ENCODE measurements around the gene TBCK.
"Not testable (repeated sequence)": the region's sequence is repeated elsewhere in the genome, so short reads cannot be mapped to it uniquely, and the experiment has no call there.

Gene TBCK

DNA sequence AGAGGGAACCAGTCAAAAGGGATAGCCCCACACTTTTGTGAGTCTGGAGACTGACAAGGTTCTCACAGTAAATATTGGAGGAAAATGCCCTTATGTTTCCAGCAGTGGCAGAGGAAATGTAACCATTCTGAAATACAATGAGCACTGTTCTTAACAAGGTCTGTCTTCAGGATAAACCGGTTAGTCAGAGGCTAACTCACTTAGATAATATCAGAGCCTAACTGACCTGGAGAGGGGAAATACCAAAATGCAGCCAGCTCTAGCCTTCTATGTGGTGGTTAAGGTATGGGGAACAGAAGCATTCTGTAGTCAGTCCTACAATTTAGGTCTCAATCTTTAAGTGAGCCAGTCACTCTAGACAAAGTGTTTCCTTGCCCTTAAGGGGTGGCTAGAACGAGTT, 70.8 kb downstream of the TBCK start:
- no peak overlapping the region for H3K4me3 ChIP-seq (ENCODE audit: low read depth, low read length)
- TF ChIP-seq, protein P1, sequence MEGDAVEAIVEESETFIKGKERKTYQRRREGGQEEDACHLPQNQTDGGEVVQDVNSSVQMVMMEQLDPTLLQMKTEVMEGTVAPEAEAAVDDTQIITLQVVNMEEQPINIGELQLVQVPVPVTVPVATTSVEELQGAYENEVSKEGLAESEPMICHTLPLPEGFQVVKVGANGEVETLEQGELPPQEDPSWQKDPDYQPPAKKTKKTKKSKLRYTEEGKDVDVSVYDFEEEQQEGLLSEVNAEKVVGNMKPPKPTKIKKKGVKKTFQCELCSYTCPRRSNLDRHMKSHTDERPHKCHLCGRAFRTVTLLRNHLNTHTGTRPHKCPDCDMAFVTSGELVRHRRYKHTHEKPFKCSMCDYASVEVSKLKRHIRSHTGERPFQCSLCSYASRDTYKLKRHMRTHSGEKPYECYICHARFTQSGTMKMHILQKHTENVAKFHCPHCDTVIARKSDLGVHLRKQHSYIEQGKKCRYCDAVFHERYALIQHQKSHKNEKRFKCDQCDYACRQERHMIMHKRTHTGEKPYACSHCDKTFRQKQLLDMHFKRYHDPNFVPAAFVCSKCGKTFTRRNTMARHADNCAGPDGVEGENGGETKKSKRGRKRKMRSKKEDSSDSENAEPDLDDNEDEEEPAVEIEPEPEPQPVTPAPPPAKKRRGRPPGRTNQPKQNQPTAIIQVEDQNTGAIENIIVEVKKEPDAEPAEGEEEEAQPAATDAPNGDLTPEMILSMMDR (conservative IDR thresholded peaks at IDR 0.05; ENCODE audit: low read depth, low read length) = no peak
- no peak for DNase-seq (ENCODE audit: low read depth)

DNA sequence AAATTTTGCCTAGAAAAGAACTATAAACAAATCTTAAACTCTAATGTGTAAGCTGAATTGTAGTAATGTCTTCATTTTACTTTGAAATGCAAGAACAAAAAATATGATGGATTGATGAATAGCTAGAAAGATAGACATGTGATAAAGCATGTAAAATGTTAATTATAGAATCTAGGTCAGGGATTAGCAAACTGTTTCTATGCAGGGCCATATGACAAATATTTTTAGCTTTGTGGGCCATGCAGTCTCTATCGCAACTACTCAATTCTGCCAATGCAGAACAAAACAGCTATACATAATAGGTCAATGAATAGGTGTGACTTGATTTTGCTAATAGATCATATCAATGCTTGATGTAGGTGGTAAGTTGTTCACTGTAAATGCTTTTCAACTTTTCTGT, 75.3 kb downstream of the TBCK start:
- no peak for DNase-seq (ENCODE audit: low read depth)
- H3K4me3 ChIP-seq (ENCODE audit: low read depth, low read length) = no peak overlapping the region
- TF ChIP-seq, protein P1 (conservative IDR thresholded peaks at IDR 0.05; ENCODE audit: low read depth, low read length) = no peak

DNA sequence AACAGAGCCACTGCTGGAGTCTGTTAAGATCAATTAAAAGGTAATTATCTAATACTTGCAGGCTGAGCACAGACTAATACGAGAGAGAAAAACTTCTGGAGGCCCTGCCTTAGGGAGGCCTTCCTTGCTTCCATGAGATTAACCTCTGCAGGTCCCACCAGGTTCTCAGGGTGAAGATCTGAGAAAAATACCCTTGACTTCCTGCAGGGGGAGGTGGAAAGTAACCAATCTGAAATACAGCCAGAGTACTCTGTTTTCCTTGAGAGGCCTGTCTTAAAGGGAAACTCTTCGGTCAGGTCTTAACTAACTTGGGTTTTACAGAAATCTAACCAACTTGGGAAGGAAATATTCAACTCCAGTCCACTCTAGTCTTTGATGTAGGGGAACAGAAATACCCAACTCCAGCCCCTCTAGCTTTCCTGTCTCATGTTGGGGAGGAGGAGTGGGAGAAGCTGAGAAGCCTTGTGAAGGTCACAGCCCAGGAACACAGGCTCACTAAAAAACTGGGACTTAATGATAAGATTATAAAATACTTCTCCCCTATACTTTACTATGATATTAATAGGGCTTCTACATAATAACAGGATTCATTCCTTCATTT, 77.1 kb downstream of the TBCK start:
- no peak overlapping the region for H3K4me3 ChIP-seq (ENCODE audit: low read depth, low read length)
- TF ChIP-seq, protein P1 (conservative IDR thresholded peaks at IDR 0.05; ENCODE audit: low read depth, low read length) = peak; percentile 77
- peak; percentile 71 for DNase-seq (ENCODE audit: low read depth)

DNA sequence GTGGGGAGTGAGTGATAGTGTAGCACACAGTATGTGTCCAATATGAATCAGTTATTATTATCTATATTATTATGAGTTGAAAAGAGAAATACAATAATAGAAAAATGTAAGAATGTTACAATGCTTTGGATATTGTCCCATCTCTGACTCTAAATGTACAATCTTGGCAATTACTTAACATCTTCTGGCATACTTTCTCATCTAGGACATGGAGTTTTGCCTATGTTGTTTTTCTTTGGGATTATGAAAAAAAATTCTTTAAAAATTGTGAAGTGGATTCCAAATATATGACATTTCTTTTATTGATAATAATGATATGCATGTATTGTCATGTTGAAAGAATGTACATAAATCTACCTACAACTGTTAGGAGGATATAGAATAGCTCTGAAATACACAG, 84.1 kb downstream of the TBCK start:
- TF ChIP-seq, protein P1 (conservative IDR thresholded peaks at IDR 0.05; ENCODE audit: low read depth, low read length) = no peak
- no peak for DNase-seq (ENCODE audit: low read depth)
- no peak overlapping the region for H3K4me3 ChIP-seq (ENCODE audit: low read depth, low read length)

DNA sequence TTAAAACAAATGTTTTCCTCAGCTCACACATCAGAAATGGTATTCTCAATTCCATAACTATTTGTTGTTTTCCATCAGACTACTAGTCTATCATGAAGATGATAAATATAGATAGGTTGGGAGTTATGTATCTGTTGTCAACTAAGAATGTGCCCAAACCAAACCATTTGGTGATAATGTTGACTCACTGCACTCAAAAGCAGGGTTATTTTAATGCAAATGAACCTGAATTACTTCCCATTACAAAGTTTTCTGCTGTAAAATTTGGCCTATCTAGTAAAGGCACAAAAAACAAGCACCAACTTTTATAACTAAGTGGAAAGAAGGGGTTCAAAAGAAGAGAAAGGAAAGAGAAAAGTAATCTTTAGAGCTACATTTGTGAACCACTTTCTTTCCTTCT, 93.5 kb downstream of the TBCK start:
- TF ChIP-seq, protein P1 (conservative IDR thresholded peaks at IDR 0.05; ENCODE audit: low read depth, low read length) = no peak
- H3K4me3 ChIP-seq (ENCODE audit: low read depth, low read length) = no peak overlapping the region
- DNase-seq (ENCODE audit: low read depth) = no peak

DNA sequence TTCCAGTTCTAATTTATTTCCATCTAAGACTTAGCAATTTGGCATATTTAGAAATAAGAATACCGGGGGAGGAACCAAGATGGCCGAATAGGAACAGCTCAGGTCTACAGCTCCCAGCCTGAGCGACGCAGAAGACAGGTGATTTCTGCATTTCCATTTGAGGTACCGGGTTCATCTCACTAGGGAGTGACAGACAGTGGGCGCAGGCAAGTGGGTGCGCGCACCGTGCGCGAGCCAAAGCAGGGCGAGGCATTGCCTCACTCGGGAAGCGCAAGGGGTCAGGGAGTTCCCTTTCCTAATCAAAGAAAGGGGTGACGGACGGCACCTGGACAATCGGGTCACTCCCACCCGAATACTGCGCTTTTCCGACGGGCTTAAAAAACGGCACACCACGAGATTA, 102.7 kb downstream of the TBCK start:
- not testable (repeated sequence) for H3K4me3 ChIP-seq (ENCODE audit: low read depth, low read length); DNase-seq (ENCODE audit: low read depth)

DNA sequence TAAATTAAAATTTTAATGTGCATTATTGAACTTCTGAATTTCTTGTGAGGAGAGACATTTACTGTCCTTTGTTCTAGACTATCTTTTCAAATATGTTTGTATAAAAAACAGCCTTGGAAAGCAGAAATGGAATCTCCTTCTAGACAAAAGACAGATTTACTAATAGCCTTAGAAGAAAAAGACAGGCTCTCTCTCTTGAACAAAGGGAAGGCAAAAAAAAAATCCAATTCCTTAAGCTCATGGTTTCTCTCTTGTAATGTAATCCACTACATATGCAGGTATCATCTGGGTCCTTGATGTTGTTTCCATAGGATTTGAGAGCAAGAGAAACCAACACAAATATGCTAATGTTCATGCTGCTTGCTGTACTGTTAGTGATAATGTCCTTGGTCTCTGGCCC, 106.0 kb downstream of the TBCK start:
- H3K4me3 ChIP-seq (ENCODE audit: low read depth, low read length) = no peak overlapping the region
- DNase-seq (ENCODE audit: low read depth) = no peak
- TF ChIP-seq, protein P1 (conservative IDR thresholded peaks at IDR 0.05; ENCODE audit: low read depth, low read length) = no peak

All from choroid plexus epithelial cell (primary cell).